ENCODE results near the gene TMOD2.

DNA sequence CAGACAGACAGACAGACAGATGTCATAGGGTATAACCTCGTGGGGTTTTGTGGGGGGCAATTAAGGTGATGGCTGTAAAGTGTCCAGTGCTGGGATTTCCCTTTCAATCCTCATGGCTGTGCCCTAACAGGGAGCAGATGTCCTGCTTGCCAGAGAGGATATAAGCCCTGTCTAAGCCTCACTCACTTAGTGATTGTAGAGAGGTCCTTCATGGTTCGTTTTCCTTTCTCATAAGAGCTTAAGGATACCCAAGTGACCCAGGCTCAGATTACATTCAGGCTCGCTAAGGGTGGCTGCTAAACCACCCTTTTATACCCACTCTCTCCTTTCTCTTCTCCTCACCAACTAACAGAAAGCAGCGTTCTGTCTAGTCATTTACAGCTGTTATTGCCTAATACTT, 33.2 kb upstream of the TMOD2 start:
- TF ChIP-seq EZH2 (IDR thresholded peaks at IDR 0.05; ENCODE audit: insufficient read depth, poor library complexity, severe bottlenecking) (no peak), EZH2phosphoT487 (IDR thresholded peaks at IDR 0.05; ENCODE audit: insufficient read depth, low read depth) (no peak)
